Measurements from ENCODE around the gene LZTS3. TPM values are rescaled to one million over a fixed set of nuclear protein-coding genes. Genes with fewer than 3 reads are reported as not detected.

LZTS3 gene
- polyA plus RNA-seq, 2 of the 4 experiments (the other 2 are of a cell fraction), result 3.8 TPM

DNA sequence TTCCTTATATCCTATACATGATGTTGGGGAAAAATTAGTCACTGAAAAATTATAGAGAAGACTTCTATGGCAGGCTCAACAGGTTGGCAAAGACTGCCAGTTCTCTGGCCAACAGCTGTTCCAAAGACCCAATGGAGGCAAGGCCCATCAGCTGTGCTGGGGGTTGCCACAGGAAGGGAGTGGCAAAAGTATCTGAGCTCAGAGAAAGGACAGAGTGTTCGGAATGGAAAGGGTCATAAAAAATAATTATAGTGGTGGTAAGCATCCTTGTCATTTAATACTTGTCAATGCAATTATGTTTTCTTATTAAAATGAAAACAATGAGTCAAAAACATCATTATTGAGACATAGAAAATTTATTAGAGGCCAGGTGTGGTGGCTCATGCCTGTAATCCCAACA lies 49.8 kb downstream of the LZTS3 start:
- FAIRE-seq (no peak), ATAC-seq (no peak), DNase-seq (ENCODE audit: low read depth in 1 of 2, low spot score in 1 of 2) (no peak)
- TF ChIP-seq ZSCAN20 (CRISPR knock-in tag; IDR thresholded peaks at IDR 0.05) (no peak), JUN (IDR thresholded peaks at IDR 0.05) (0 out of 5 replicates have a peak, but pooled peaks of 1 of the 2 experiments have one; percentile 5), EHMT2 (IDR thresholded peaks at IDR 0.05; ENCODE audit: low read depth) (no peak)
- Histone ChIP-seq H3K4me1 (peaks cover 61% of the 10 kb centered on the region), H3K4me3 (no peak overlapping the region), H3K27ac (peak overlapping the region; percentile 82 to 90), H3K9me3 (peaks cover 7% of the 10 kb centered on the region; the same call in 1 of the 3 replicates), H3K4me2 (peak overlapping the region; percentile 49)
- ChIA-PET POLR2A (interaction anchor here (0.6 kb wide), 1 partner anchor 36 kb away, joined by 3 read pairs; the partner anchor contains the start of genes FASTKD5 and UBOX5), CTCF (interaction anchor here (1.1 to 2.4 kb wide), 2 partner anchors 9 to 19 kb away, joined by 3 to 13 read pairs; no protein-coding TSS in a partner anchor)
- WGBS (ENCODE audit: missing lambda C conversion rate), result 56% methylated on average over 1 of the region's 1 CpG

- ATAC-seq (no peak), FAIRE-seq (no peak), DNase-seq (ENCODE audit: low read depth in 1 of 2, low spot score in 1 of 2) (no peak)
- POLR2A ChIA-PET, result no interaction called here
- peaks cover 57% of the 10 kb centered on the region for H3K4me1 ChIP-seq
- H3K9me3 ChIP-seq, result peaks cover 7% of the 10 kb centered on the region; the same call in 1 of the 3 replicates
- H3K4me3 ChIP-seq, result no peak overlapping the region
- H3K4me2 ChIP-seq, result no peak overlapping the region
- H3K27ac ChIP-seq, result peak overlapping the region; percentile 82 to 90; a peak in 5 of 6 replicates
- 93% methylated on average over 12 of the region's 12 CpGs for WGBS (ENCODE audit: missing lambda C conversion rate)
- no peak for TF ChIP-seq ZC3H11A (IDR thresholded peaks at IDR 0.05)
- no peak for TF ChIP-seq MYC (IDR thresholded peaks at IDR 0.05; ENCODE audit: borderline replicate concordance, low read length)
- TF ChIP-seq HOXB5 (CRISPR knock-in tag; IDR thresholded peaks at IDR 0.05), result no peak
- TF ChIP-seq FOXS1 (CRISPR knock-in tag; IDR thresholded peaks at IDR 0.05), result no peak
- TF ChIP-seq SREBF2 (IDR thresholded peaks at IDR 0.05), result no peak
- TF ChIP-seq MAZ (IDR thresholded peaks at IDR 0.05; ENCODE audit: borderline replicate concordance, low read depth, low read length), result no peak
- no peak for TF ChIP-seq SMC3 (IDR thresholded peaks at IDR 0.05)
- no peak for TF ChIP-seq NR3C1 (IDR thresholded peaks at IDR 0.05)
- no peak for TF ChIP-seq CEBPB (IDR thresholded peaks at IDR 0.05)
- TF ChIP-seq, protein P1, sequence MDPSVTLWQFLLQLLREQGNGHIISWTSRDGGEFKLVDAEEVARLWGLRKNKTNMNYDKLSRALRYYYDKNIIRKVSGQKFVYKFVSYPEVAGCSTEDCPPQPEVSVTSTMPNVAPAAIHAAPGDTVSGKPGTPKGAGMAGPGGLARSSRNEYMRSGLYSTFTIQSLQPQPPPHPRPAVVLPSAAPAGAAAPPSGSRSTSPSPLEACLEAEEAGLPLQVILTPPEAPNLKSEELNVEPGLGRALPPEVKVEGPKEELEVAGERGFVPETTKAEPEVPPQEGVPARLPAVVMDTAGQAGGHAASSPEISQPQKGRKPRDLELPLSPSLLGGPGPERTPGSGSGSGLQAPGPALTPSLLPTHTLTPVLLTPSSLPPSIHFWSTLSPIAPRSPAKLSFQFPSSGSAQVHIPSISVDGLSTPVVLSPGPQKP (IDR thresholded peaks at IDR 0.05; ENCODE audit: low read depth, low read length), result no peak
- no peak for TF ChIP-seq HOXA7 (CRISPR knock-in tag; IDR thresholded peaks at IDR 0.05)
- no peak for TF ChIP-seq HDAC2 (IDR thresholded peaks at IDR 0.05)
- TF ChIP-seq ZSCAN20 (CRISPR knock-in tag; IDR thresholded peaks at IDR 0.05), result no peak
- no peak for TF ChIP-seq JUN (IDR thresholded peaks at IDR 0.05)
- no peak for TF ChIP-seq JUNB (IDR thresholded peaks at IDR 0.05)
- TF ChIP-seq, protein P2, sequence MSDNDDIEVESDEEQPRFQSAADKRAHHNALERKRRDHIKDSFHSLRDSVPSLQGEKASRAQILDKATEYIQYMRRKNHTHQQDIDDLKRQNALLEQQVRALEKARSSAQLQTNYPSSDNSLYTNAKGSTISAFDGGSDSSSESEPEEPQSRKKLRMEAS (IDR thresholded peaks at IDR 0.05), result no peak
- no peak for TF ChIP-seq POLR2AphosphoS2 (conservative IDR thresholded peaks at IDR 0.05; ENCODE audit: low read length)
- CTCF ChIA-PET, result interaction anchor here (1.4 to 9.5 kb wide), 3 partner anchors 7 to 68 kb away, joined by 7 to 108 read pairs (median 13); no protein-coding TSS in a partner anchor
These were observed 51.3 kb downstream of the LZTS3 start for GRCh38 chr20:3121955-3122610.

- no peak for ATAC-seq
- no peak for DNase-seq (ENCODE audit: low read depth in 1 of 2, low spot score in 1 of 2)
- 89% methylated on average over 10 of the region's 11 CpGs for WGBS (ENCODE audit: missing lambda C conversion rate)
- H3K4me2 ChIP-seq, result no peak overlapping the region
- ChIA-PET CTCF (interaction anchor here (0.9 to 9.5 kb wide), 5 partner anchors 8 to 195 kb away, joined by 3 to 108 read pairs (median 3); no protein-coding TSS in a partner anchor), POLR2A (no interaction called here)
- H3K27ac ChIP-seq, result peak overlapping the region; percentile 82 to 90; a peak in 5 of 6 replicates
- TF ChIP-seq, protein P3, sequence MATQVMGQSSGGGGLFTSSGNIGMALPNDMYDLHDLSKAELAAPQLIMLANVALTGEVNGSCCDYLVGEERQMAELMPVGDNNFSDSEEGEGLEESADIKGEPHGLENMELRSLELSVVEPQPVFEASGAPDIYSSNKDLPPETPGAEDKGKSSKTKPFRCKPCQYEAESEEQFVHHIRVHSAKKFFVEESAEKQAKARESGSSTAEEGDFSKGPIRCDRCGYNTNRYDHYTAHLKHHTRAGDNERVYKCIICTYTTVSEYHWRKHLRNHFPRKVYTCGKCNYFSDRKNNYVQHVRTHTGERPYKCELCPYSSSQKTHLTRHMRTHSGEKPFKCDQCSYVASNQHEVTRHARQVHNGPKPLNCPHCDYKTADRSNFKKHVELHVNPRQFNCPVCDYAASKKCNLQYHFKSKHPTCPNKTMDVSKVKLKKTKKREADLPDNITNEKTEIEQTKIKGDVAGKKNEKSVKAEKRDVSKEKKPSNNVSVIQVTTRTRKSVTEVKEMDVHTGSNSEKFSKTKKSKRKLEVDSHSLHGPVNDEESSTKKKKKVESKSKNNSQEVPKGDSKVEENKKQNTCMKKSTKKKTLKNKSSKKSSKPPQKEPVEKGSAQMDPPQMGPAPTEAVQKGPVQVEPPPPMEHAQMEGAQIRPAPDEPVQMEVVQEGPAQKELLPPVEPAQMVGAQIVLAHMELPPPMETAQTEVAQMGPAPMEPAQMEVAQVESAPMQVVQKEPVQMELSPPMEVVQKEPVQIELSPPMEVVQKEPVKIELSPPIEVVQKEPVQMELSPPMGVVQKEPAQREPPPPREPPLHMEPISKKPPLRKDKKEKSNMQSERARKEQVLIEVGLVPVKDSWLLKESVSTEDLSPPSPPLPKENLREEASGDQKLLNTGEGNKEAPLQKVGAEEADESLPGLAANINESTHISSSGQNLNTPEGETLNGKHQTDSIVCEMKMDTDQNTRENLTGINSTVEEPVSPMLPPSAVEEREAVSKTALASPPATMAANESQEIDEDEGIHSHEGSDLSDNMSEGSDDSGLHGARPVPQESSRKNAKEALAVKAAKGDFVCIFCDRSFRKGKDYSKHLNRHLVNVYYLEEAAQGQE (IDR thresholded peaks at IDR 0.05), result no peak
- TF ChIP-seq CEBPB (IDR thresholded peaks at IDR 0.05) (no peak), FOXS1 (CRISPR knock-in tag; IDR thresholded peaks at IDR 0.05) (no peak), KDM1A (IDR thresholded peaks at IDR 0.05; ENCODE audit: low read depth) (no peak)
- peaks cover 7% of the 10 kb centered on the region; the same call in 1 of the 3 replicates for H3K9me3 ChIP-seq
- no peak for FAIRE-seq
- H3K4me3 ChIP-seq, result no peak overlapping the region
- H3K4me1 ChIP-seq, result peaks cover 50% of the 10 kb centered on the region
These were observed 52.0 kb downstream of the LZTS3 start for GRCh38 chr20:3121271-3121911.

All from A549 (cell line).